ENCODE data around the gene CCDC51.

DNA sequence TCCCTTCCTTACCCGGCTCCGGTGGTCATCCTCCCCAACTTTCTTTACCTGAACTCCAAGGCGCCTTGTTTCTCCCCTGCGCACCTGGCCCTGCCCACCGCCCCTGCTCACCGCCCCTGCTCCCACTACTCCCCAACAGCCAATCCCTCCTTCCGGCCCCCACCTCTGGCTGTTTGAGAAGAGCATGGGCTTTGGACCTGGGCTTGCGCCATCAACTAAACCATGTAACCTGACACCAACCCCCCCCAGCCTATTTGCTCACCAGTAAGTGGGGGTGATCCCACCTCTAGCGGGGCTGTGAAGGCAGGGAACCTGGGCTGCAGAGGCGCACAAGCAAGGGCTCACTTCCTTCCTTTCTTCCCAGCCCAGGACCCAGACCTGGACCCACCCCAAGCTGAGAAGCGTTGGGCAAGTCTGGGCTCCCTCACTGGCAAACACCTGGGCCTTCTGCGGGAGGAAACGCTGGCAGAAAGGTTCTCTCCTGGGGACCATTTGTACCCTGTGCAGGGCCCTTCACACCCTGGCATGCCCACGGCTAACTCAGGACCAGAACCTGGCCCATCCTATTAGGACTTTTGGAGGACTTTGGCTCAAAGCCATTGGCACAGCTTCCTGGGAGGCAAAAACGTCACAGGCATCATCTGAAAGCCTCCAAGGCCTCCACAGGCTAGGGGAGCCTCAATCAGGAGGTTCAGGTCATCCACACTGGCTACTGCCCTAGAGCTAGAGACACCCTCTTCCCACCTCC, 9.8 kb downstream of the CCDC51 start, which contains the start of gene PLXNB1:
- TF ChIP-seq CTCF (IDR thresholded peaks at IDR 0.05) (no peak), EP300 (IDR thresholded peaks at IDR 0.05) (no peak), JUNB (IDR thresholded peaks at IDR 0.05) (no peak), HEYL (CRISPR knock-in tag; IDR thresholded peaks at IDR 0.05) (no peak), HDAC2 (IDR thresholded peaks at IDR 0.05) (no peak), FOXS1 (CRISPR knock-in tag; IDR thresholded peaks at IDR 0.05) (no peak), CHD2 (IDR thresholded peaks at IDR 0.05; ENCODE audit: low read length, partially characterized antibody) (no peak), SMC3 (IDR thresholded peaks at IDR 0.05) (no peak)

Data from A549 (cell line).